Fibroblast of peridontal ligament (primary cell): ENCODE results near the gene PGF.
A peak's percentile ranks its signal among the peaks of the same experiment; 100 is the strongest.

Source experiments
- DNase-seq: peaks from one replicate; pipeline ENCODE4 v3.0.0-alpha.2; 2010; ENCODE audit errors: extremely low read depth

PGF gene

GRCh38 chr14:74919421-74920165, 35.8 kb downstream of the PGF start:
- DNase-seq, result peak; percentile 24

- DNase-seq, result no peak
Observed at GRCh38 chr14:74918380-74918779, 37.0 kb downstream of the PGF start.

GRCh38 chr14:74917646-74918081, 37.7 kb downstream of the PGF start:
- no peak for DNase-seq

- DNase-seq, result no peak
Observed at GRCh38 chr14:74917178-74917543, 38.2 kb downstream of the PGF start.

- DNase-seq, result no peak
Observed at GRCh38 chr14:74915826-74916225, 39.6 kb downstream of the PGF start.

GRCh38 chr14:74915426-74915825, 40.0 kb downstream of the PGF start:
- DNase-seq, result no peak

- peak; percentile 87 for DNase-seq
Observed at GRCh38 chr14:74913986-74914573, 41.3 kb downstream of the PGF start.

GRCh38 chr14:74913393-74913910, 41.9 kb downstream of the PGF start:
- DNase-seq, result no peak

GRCh38 chr14:74912801-74913200, 42.6 kb downstream of the PGF start:
- no peak for DNase-seq

GRCh38 chr14:74912111-74912510, 43.3 kb downstream of the PGF start:
- DNase-seq, result no peak

GRCh38 chr14:74911704-74912103, 43.7 kb downstream of the PGF start:
- no peak for DNase-seq

- no peak for DNase-seq
Observed at GRCh38 chr14:74911221-74911620, 44.2 kb downstream of the PGF start.

- DNase-seq, result no peak
Observed at GRCh38 chr14:74910556-74910955, 44.8 kb downstream of the PGF start.

GRCh38 chr14:74909911-74910310, 45.5 kb downstream of the PGF start:
- no peak for DNase-seq

GRCh38 chr14:74909501-74909900, 45.9 kb downstream of the PGF start:
- no peak for DNase-seq

GRCh38 chr14:74908861-74909341, 46.5 kb downstream of the PGF start:
- DNase-seq, result no peak

GRCh38 chr14:74907744-74908143, 47.7 kb downstream of the PGF start:
- no peak for DNase-seq

GRCh38 chr14:74906925-74907521, 48.4 kb downstream of the PGF start:
- no peak for DNase-seq

GRCh38 chr14:74905595-74906142, 49.7 kb downstream of the PGF start:
- DNase-seq, result peak; percentile 62

- DNase-seq, result no peak
Observed at GRCh38 chr14:74904635-74905503, 50.5 kb downstream of the PGF start.

GRCh38 chr14:74902941-74903705, 52.3 kb downstream of the PGF start:
- DNase-seq, result no peak
